HFF-Myc (cell line): ENCODE results near the gene EEIG2.
A peak's percentile ranks its signal among the peaks of the same experiment; 100 is the strongest.

Experiments
- DNase-seq: peaks from one replicate; pipeline ENCODE4 v3.0.0-alpha.2; 2011; ENCODE audit warnings: low read depth; ENCODE audit errors: extremely low read depth
- H3K4me3 ChIP-seq: replicated peaks from 2 replicates; pipeline ENCODE4 v1.5.1; 2011; ENCODE audit warnings: low read depth, mild to moderate bottlenecking, control low read depth, low read length
- TF ChIP-seq, protein P1 (sequence below): IDR thresholded peaks from 2 replicates; pipeline ENCODE4 v1.5.1; 2012; ENCODE audit warnings: mild to moderate bottlenecking, low read depth, low read length, control low read depth; ENCODE audit errors: missing control alignments

Gene EEIG2

DNA sequence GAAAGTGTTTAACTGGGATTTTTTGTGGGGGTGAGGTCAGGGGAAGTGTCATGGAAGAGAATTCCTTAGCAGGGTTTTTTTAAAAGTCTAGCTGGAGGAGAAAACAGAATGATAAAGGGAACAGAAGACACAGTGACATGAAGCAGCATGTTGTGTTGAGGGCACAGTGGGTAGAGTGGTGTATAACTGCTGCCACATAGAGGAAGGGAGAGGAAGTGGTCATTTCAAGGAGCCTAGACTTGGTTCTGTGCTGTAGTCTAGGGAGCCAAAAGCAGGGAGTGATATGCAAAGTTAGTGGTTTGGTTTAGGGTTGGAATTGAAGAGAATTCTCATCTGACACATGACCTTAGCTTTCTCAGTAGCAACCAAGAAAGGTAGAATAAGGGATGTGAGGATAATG lies 10.2 kb downstream of the EEIG2 start:
- no peak for DNase-seq
- no peak overlapping the region for H3K4me3 ChIP-seq
- TF ChIP-seq, protein P1, sequence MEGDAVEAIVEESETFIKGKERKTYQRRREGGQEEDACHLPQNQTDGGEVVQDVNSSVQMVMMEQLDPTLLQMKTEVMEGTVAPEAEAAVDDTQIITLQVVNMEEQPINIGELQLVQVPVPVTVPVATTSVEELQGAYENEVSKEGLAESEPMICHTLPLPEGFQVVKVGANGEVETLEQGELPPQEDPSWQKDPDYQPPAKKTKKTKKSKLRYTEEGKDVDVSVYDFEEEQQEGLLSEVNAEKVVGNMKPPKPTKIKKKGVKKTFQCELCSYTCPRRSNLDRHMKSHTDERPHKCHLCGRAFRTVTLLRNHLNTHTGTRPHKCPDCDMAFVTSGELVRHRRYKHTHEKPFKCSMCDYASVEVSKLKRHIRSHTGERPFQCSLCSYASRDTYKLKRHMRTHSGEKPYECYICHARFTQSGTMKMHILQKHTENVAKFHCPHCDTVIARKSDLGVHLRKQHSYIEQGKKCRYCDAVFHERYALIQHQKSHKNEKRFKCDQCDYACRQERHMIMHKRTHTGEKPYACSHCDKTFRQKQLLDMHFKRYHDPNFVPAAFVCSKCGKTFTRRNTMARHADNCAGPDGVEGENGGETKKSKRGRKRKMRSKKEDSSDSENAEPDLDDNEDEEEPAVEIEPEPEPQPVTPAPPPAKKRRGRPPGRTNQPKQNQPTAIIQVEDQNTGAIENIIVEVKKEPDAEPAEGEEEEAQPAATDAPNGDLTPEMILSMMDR = peak; percentile 46

GRCh38 chr1:108570998-108571401 lies 11.1 kb downstream of the EEIG2 start:
- TF ChIP-seq, protein P1 = no peak

GRCh38 chr1:108572182-108572581 lies 12.3 kb downstream of the EEIG2 start:
- no peak overlapping the region for H3K4me3 ChIP-seq
- no peak for DNase-seq
- TF ChIP-seq, protein P1 = no peak

More at GRCh38 chr1:108570998-108571401, 11.1 kb downstream of the EEIG2 start:
- no peak for DNase-seq
- H3K4me3 ChIP-seq = no peak overlapping the region

- TF ChIP-seq, protein P1 = no peak
- H3K4me3 ChIP-seq = no peak overlapping the region
- DNase-seq = no peak
Measured at GRCh38 chr1:108573183-108573582, 13.3 kb downstream of the EEIG2 start.

- TF ChIP-seq, protein P1 = no peak
- H3K4me3 ChIP-seq = no peak overlapping the region
- DNase-seq = no peak
Measured at GRCh38 chr1:108574008-108574407, 14.1 kb downstream of the EEIG2 start.

- DNase-seq = no peak
Measured at GRCh38 chr1:108575375-108575774, 15.5 kb downstream of the EEIG2 start.

More at GRCh38 chr1:108575375-108575774, 15.5 kb downstream of the EEIG2 start:
- no peak overlapping the region for H3K4me3 ChIP-seq
- TF ChIP-seq, protein P1 = no peak
